Peyer's patch (tissue), 4 donors: ENCODE data around the gene ACER3.

Source experiments
- POLR2A ChIP-seq, 2 donors: fragments of 450-650 bp; IDR thresholded peaks; one replicate each; pipeline ENCODE4 v1.5.1; 2017; ENCODE audit warnings: antibody characterized with exemption in 2 of 2, mild to moderate bottlenecking in 2 of 2, moderate library complexity in 2 of 2
- TF ChIP-seq, protein P1 (sequence below), 6 experiments: fragments of 450-650 bp in 4 of 6; fragments of 200-600 bp in 2 of 6; sonication (generic) in 1 of 6; IDR thresholded peaks; one replicate each; pipeline ENCODE4 v1.5.1; 2017 to 2019; ENCODE audit warnings: antibody characterized with exemption in 6 of 6, mild to moderate bottlenecking in 3 of 6, moderate library complexity in 1 of 6

DNA sequence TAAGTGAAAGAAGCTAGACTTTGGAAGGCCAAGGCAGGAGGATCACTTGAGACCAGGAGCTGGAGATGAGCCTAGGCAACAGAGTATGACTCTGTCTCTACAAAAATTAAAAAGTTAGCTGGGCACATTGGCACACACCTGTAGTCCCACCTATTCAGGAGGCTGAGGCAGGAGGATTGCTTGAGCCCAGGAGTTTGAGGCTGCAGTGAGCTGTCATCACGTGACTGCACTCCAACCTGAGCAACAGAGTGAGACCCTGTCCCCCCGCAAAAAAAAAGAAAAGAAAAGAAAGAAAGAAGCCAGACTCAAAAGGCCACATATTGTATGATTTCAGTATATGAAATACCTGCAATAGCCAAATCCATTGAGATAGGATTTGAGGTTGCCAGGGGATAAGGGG, 198.2 kb downstream of the ACER3 start:
- TF ChIP-seq, protein P1, sequence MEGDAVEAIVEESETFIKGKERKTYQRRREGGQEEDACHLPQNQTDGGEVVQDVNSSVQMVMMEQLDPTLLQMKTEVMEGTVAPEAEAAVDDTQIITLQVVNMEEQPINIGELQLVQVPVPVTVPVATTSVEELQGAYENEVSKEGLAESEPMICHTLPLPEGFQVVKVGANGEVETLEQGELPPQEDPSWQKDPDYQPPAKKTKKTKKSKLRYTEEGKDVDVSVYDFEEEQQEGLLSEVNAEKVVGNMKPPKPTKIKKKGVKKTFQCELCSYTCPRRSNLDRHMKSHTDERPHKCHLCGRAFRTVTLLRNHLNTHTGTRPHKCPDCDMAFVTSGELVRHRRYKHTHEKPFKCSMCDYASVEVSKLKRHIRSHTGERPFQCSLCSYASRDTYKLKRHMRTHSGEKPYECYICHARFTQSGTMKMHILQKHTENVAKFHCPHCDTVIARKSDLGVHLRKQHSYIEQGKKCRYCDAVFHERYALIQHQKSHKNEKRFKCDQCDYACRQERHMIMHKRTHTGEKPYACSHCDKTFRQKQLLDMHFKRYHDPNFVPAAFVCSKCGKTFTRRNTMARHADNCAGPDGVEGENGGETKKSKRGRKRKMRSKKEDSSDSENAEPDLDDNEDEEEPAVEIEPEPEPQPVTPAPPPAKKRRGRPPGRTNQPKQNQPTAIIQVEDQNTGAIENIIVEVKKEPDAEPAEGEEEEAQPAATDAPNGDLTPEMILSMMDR (IDR thresholded peaks at IDR 0.05), result no peak
- TF ChIP-seq POLR2A (IDR thresholded peaks at IDR 0.05), result no peak
